Epidermal melanocyte (primary cell): ENCODE data around the gene GALNT18.
"Not testable (repeated sequence)": the region's sequence is repeated elsewhere in the genome, so short reads cannot be mapped to it uniquely, and the experiment has no call there.

Source experiments
- DNase-seq: peaks from one replicate; pipeline ENCODE4 v3.0.0; 2011; ENCODE audit warnings: low spot score; ENCODE audit not compliant: insufficient read length

GALNT18 gene

GRCh38 chr11:11463405-11463804 is 158.4 kb downstream of the GALNT18 start:
- DNase-seq: peak; percentile 73

GRCh38 chr11:11461473-11461872 is 160.3 kb downstream of the GALNT18 start:
- no peak for DNase-seq

GRCh38 chr11:11459578-11459977 is 162.2 kb downstream of the GALNT18 start:
- no peak for DNase-seq

GRCh38 chr11:11458485-11458884 is 163.3 kb downstream of the GALNT18 start:
- no peak for DNase-seq

GRCh38 chr11:11458001-11458400 is 163.8 kb downstream of the GALNT18 start:
- DNase-seq: no peak

- DNase-seq: no peak
Measured at GRCh38 chr11:11456866-11457265, 164.9 kb downstream of the GALNT18 start.

GRCh38 chr11:11454671-11455223 is 167.1 kb downstream of the GALNT18 start:
- no peak for DNase-seq

- no peak for DNase-seq
Measured at GRCh38 chr11:11451501-11452005, 170.3 kb downstream of the GALNT18 start.

GRCh38 chr11:11450744-11451362 is 171.0 kb downstream of the GALNT18 start:
- DNase-seq: no peak

GRCh38 chr11:11449327-11449726 is 172.5 kb downstream of the GALNT18 start:
- no peak for DNase-seq

GRCh38 chr11:11448626-11449025 is 173.2 kb downstream of the GALNT18 start:
- DNase-seq: no peak

GRCh38 chr11:11447601-11448000 is 174.2 kb downstream of the GALNT18 start:
- DNase-seq: not testable (repeated sequence)

GRCh38 chr11:11446967-11447366 is 174.8 kb downstream of the GALNT18 start:
- no peak for DNase-seq

- no peak for DNase-seq
Measured at GRCh38 chr11:11446564-11446963, 175.2 kb downstream of the GALNT18 start.

- no peak for DNase-seq
Measured at GRCh38 chr11:11445441-11446185, 176.2 kb downstream of the GALNT18 start.

- DNase-seq: no peak
Measured at GRCh38 chr11:11444804-11445131, 177.0 kb downstream of the GALNT18 start.

- no peak for DNase-seq
Measured at GRCh38 chr11:11444027-11444803, 177.6 kb downstream of the GALNT18 start.

GRCh38 chr11:11442791-11443190 is 179.0 kb downstream of the GALNT18 start:
- no peak for DNase-seq

GRCh38 chr11:11441516-11441915 is 180.3 kb downstream of the GALNT18 start:
- no peak for DNase-seq

GRCh38 chr11:11441091-11441490 is 180.7 kb downstream of the GALNT18 start:
- no peak for DNase-seq

- DNase-seq: no peak
Measured at GRCh38 chr11:11440144-11440543, 181.7 kb downstream of the GALNT18 start.

- DNase-seq: no peak
Measured at GRCh38 chr11:11439591-11439990, 182.2 kb downstream of the GALNT18 start.
